Stimulated activated CD4-positive, alpha-beta T cell treated with anti-CD3 and anti-CD28 coated beads, Interleukin-12 subunit alpha, Interleukin-12 subunit beta, amount 100 ng/mL, for 4 hours (primary cell): ENCODE data around the gene TOMM34.

Experiments
- DNase-seq: peaks from one replicate; pipeline ENCODE4 v3.0.0-alpha.2; 2020

The TOMM34 gene

GRCh38 chr20:44924541-44924940, 35.7 kb downstream of the TOMM34 start:
- DNase-seq = no peak

- no peak for DNase-seq
Measured at GRCh38 chr20:44921447-44921846, 38.8 kb downstream of the TOMM34 start.

- DNase-seq = no peak
Measured at GRCh38 chr20:44918761-44919160, 41.4 kb downstream of the TOMM34 start.

GRCh38 chr20:44918342-44918741, 41.9 kb downstream of the TOMM34 start:
- no peak for DNase-seq

GRCh38 chr20:44917399-44917798, 42.8 kb downstream of the TOMM34 start:
- DNase-seq = no peak

- no peak for DNase-seq
Measured at GRCh38 chr20:44916586-44916985, 43.6 kb downstream of the TOMM34 start.

- no peak for DNase-seq
Measured at GRCh38 chr20:44914924-44915323, 45.3 kb downstream of the TOMM34 start.

GRCh38 chr20:44912189-44912588, 48.0 kb downstream of the TOMM34 start:
- no peak for DNase-seq

GRCh38 chr20:44911264-44911921, 48.8 kb downstream of the TOMM34 start:
- DNase-seq = peak; percentile 38

GRCh38 chr20:44910690-44911262, 49.4 kb downstream of the TOMM34 start:
- DNase-seq = no peak

- peak; percentile 80 for DNase-seq
Measured at GRCh38 chr20:44909872-44910689, 50.1 kb downstream of the TOMM34 start, which contains the start of gene PABPC1L. Gene PABPC1L (plus strand): TSS chr20:44910060. CDS start chr20:44910144, 84 bp downstream.

- DNase-seq = no peak
Measured at GRCh38 chr20:44908987-44909871, 51.0 kb downstream of the TOMM34 start.

GRCh38 chr20:44904377-44904776, 55.8 kb downstream of the TOMM34 start:
- DNase-seq = no peak

- no peak for DNase-seq
Measured at GRCh38 chr20:44901974-44902373, 58.2 kb downstream of the TOMM34 start.

GRCh38 chr20:44900231-44900854, 59.9 kb downstream of the TOMM34 start:
- no peak for DNase-seq

GRCh38 chr20:44897133-44897532, 63.1 kb downstream of the TOMM34 start:
- no peak for DNase-seq

GRCh38 chr20:44896583-44896982, 63.6 kb downstream of the TOMM34 start:
- no peak for DNase-seq

- no peak for DNase-seq
Measured at GRCh38 chr20:44894959-44895358, 65.2 kb downstream of the TOMM34 start.
